ENCODE results near the gene PSPN.
A peak's percentile ranks its signal among the peaks of the same experiment; 100 is the strongest.

The PSPN gene

GRCh38 chr19:6423499-6424194 is 47.9 kb upstream of the PSPN start:
- Histone ChIP-seq H4K20me1 (ENCODE audit: insufficient read depth) (peaks cover 22% of the 10 kb centered on the region), H3K27ac (no peak overlapping the region)

DNA sequence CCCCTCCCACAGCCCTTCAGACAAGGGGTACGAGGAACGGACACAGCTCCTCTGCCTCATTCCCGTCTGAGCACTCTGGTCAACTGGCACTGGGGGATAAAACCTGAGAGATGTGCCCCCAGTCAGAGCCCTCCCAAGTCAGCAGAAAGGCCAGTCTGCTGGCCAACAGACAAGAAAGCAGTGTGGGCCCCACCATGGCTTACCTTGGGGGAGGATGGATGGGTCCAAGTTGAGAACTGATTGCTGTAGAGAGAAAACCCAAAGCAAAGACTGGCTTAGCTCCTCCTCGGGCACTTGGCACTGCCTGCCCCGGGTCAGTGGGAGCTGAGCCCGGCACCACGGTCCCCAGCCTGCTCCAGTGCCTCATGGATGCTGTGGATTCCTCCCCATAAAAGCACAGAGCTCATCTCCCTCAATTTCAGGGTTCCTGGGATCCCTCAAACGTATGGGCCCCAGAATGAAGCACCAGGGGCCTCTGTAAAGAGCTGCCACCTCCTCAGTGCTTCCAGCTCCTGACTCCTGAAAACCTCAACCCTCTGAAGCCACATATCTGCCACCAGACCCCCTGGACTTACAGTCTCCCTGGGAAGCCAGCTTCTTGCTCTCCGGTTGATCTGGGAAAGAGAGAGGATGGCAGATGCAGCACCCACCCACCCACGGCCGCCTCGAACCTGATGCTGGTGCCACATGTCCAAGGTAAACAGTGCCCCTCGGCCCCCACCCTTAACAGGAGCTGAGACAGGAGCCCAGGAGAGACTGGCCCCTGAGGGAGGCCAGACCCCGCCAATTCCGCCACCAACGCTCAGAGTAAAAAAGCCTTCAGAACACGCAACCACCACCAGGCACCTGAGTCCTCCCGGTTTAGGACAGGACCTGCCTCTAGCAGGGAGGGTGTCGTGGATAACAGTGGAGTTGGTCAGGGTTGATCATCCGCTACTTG is 45.6 kb upstream of the PSPN start:
- no peaks in the 10 kb centered on the region for H3K27me3 ChIP-seq (ENCODE audit: insufficient read depth, low read depth)
- H3K36me3 ChIP-seq (ENCODE audit: insufficient read depth): peaks cover 13% of the 10 kb centered on the region; the same call in 1 of the 2 replicates
- H3K79me2 ChIP-seq (ENCODE audit: insufficient read depth, low read depth): peaks cover 53% of the 10 kb centered on the region
- peaks cover 22% of the 10 kb centered on the region for H4K20me1 ChIP-seq (ENCODE audit: insufficient read depth)
- H3K4me1 ChIP-seq (ENCODE audit: low read depth, poor library complexity, severe bottlenecking): peaks cover 20% of the 10 kb centered on the region
- H3K27ac ChIP-seq: no peak overlapping the region
- H3K9ac ChIP-seq: no peak overlapping the region
- H3K4me2 ChIP-seq: no peak overlapping the region
- no peak for TF ChIP-seq CTCF (conservative IDR thresholded peaks at IDR 0.05; ENCODE audit: low read depth, low read length)
- H2AFZ ChIP-seq (ENCODE audit: low read depth): no peak overlapping the region
- H3K4me3 ChIP-seq (IDR thresholded peaks at IDR 0.05; ENCODE audit: insufficient read depth, low read depth, low read length): no peak overlapping the region

More at GRCh38 chr19:6423499-6424194, 47.9 kb upstream of the PSPN start:
- Histone ChIP-seq H3K4me1 (ENCODE audit: low read depth, poor library complexity, severe bottlenecking) (peaks cover 20% of the 10 kb centered on the region), H3K36me3 (ENCODE audit: insufficient read depth) (peaks cover 10% of the 10 kb centered on the region; the same call in 1 of the 2 replicates), H3K4me2 (peak overlapping the region; percentile 73), H3K27me3 (ENCODE audit: insufficient read depth, low read depth) (no peaks in the 10 kb centered on the region), H3K4me3 (IDR thresholded peaks at IDR 0.05; ENCODE audit: insufficient read depth, low read depth, low read length) (no peak overlapping the region), H3K79me2 (ENCODE audit: insufficient read depth, low read depth) (peaks cover 53% of the 10 kb centered on the region), H2AFZ (ENCODE audit: low read depth) (no peak overlapping the region), H3K9ac (peak overlapping the region; percentile 61; the same call in 1 of the 2 replicates)
- no peak for TF ChIP-seq CTCF (conservative IDR thresholded peaks at IDR 0.05; ENCODE audit: low read depth, low read length)

GRCh38 chr19:6418562-6418932 is 42.8 kb upstream of the PSPN start:
- no peak overlapping the region for H3K4me2 ChIP-seq
- no peak for TF ChIP-seq CTCF (conservative IDR thresholded peaks at IDR 0.05; ENCODE audit: low read depth, low read length)
- peaks cover 47% of the 10 kb centered on the region for H3K79me2 ChIP-seq (ENCODE audit: insufficient read depth, low read depth)
- H3K27ac ChIP-seq: no peak overlapping the region
- no peak overlapping the region for H3K9ac ChIP-seq
- H3K4me3 ChIP-seq (IDR thresholded peaks at IDR 0.05; ENCODE audit: insufficient read depth, low read depth, low read length): no peak overlapping the region
- H3K36me3 ChIP-seq (ENCODE audit: insufficient read depth): peaks cover 13% of the 10 kb centered on the region; the same call in 1 of the 2 replicates
- peaks cover 22% of the 10 kb centered on the region for H4K20me1 ChIP-seq (ENCODE audit: insufficient read depth)
- no peaks in the 10 kb centered on the region for H3K27me3 ChIP-seq (ENCODE audit: insufficient read depth, low read depth)
- H3K4me1 ChIP-seq (ENCODE audit: low read depth, poor library complexity, severe bottlenecking): peaks cover 14% of the 10 kb centered on the region
- no peak overlapping the region for H2AFZ ChIP-seq (ENCODE audit: low read depth)

DNA sequence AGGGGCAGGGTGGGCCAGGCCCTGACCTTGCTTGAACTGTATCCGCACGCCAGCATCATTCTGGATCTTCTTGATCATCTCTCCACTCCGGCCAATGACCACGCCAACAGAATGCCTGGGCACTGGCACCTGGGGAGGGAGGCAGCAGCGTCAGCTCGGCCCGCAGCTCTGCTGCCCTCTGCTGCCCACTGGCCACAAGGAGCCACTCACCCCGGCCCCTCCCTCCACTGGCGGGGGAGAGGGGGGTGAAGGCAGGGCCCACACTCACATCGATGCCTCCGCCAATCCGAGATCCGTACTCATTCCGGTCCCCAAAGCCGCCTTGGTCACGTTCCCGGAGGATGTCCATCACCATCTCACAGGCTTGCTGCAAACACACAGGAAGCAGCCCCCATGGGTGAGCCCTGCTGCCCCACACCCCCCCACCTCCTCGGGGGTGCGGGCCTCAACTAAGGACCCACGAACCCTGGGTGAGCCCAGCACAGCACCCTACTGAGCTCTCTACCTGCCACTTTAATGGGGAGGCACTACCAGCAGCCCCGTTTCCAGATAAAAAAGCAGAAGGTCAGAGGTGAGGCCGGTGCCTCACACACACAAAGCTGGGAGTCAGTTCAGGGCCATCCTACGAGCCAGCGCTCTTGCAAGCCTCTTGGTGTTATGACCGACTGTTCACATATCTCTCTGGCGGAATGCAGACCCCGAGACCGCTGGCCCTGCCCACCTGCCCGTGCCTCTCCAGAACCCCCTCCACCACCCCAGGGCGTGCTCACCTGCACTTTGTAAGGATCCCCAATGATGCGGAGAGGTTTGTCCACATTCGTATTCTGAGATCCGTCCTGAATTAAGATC is 42.2 kb upstream of the PSPN start:
- Histone ChIP-seq H3K27me3 (ENCODE audit: insufficient read depth, low read depth) (no peaks in the 10 kb centered on the region), H2AFZ (ENCODE audit: low read depth) (no peak overlapping the region), H3K9ac (no peak overlapping the region), H4K20me1 (ENCODE audit: insufficient read depth) (peaks cover 16% of the 10 kb centered on the region), H3K27ac (no peak overlapping the region), H3K36me3 (ENCODE audit: insufficient read depth) (peaks cover 13% of the 10 kb centered on the region; the same call in 1 of the 2 replicates), H3K4me1 (ENCODE audit: low read depth, poor library complexity, severe bottlenecking) (peaks cover 8% of the 10 kb centered on the region), H3K4me3 (IDR thresholded peaks at IDR 0.05; ENCODE audit: insufficient read depth, low read depth, low read length) (no peak overlapping the region), H3K4me2 (no peak overlapping the region), H3K79me2 (ENCODE audit: insufficient read depth, low read depth) (peaks cover 41% of the 10 kb centered on the region)
- TF ChIP-seq CTCF (conservative IDR thresholded peaks at IDR 0.05; ENCODE audit: low read depth, low read length): no peak
